H9 (cell line): Measurements from ENCODE around the gene GLDC. TPM values are rescaled to one million over a fixed set of nuclear protein-coding genes. Genes with fewer than 3 reads are reported as not detected.

Source experiments
- DNase-seq: peaks from one replicate; pipeline ENCODE4 v3.0.0-alpha.2; 2017
- H2AFZ ChIP-seq: one replicate; pipeline ENCODE4 v1.6.1; 2013; ENCODE audit warnings: mild to moderate bottlenecking, low read length, control low read depth, moderate library complexity
- H2AK5ac ChIP-seq: 2 replicates; pipeline ENCODE4 v1.6.1; 2013; ENCODE audit warnings: low read length, control low read depth, mixed read lengths; ENCODE audit not compliant: insufficient read length
- H2BK120ac ChIP-seq: one replicate; pipeline ENCODE4 v1.6.1; 2013; ENCODE audit warnings: low read depth, mild to moderate bottlenecking, low read length, control low read depth, inconsistent platforms; ENCODE audit not compliant: poor library complexity, severe bottlenecking
- H2BK12ac ChIP-seq: 2 replicates; pipeline ENCODE4 v1.6.1; 2013; ENCODE audit warnings: low read length, control low read depth, mixed read lengths, low read depth; ENCODE audit not compliant: insufficient read length
- H2BK15ac ChIP-seq: 2 replicates; pipeline ENCODE4 v1.6.1; 2013; ENCODE audit warnings: low read depth, low read length, control low read depth
- H2BK20ac ChIP-seq: one replicate; pipeline ENCODE4 v1.6.1; 2013; ENCODE audit warnings: low read depth, mild to moderate bottlenecking, low read length, control low read depth, inconsistent platforms; ENCODE audit not compliant: poor library complexity, severe bottlenecking
- H2BK5ac ChIP-seq: 2 replicates; pipeline ENCODE4 v1.6.1; 2013; ENCODE audit warnings: low read length, control low read depth, mixed read lengths; ENCODE audit not compliant: insufficient read length
- H3K14ac ChIP-seq: 2 replicates; pipeline ENCODE4 v1.6.1; 2013; ENCODE audit warnings: low read length, control low read depth; ENCODE audit not compliant: insufficient read depth
- H3K18ac ChIP-seq: 2 replicates; pipeline ENCODE4 v1.6.1; 2013; ENCODE audit warnings: low read depth, mild to moderate bottlenecking, mixed read lengths, low read length, control low read depth; ENCODE audit not compliant: insufficient read length
- H3K23ac ChIP-seq: 2 replicates; pipeline ENCODE4 v1.6.1; 2013; ENCODE audit warnings: low read length, control low read depth, mixed read lengths, low read depth; ENCODE audit not compliant: insufficient read length
- H3K23me2 ChIP-seq: 2 replicates; pipeline ENCODE4 v1.6.1; 2013; ENCODE audit warnings: low read depth, mild to moderate bottlenecking, mixed read lengths, low read length, control low read depth; ENCODE audit not compliant: insufficient read length, poor library complexity, severe bottlenecking
- H3K27ac ChIP-seq: 2 replicates; pipeline ENCODE4 v1.5.1; 2013; ENCODE audit warnings: low read length, control low read depth, mixed read lengths, low read depth; ENCODE audit not compliant: insufficient read length
- H3K27me3 ChIP-seq: 2 replicates; pipeline ENCODE4 v1.6.1; 2013; ENCODE audit warnings: low read length, control low read depth, inconsistent platforms; ENCODE audit not compliant: insufficient read depth
- H3K4ac ChIP-seq: 2 replicates; pipeline ENCODE4 v1.6.1; 2013; ENCODE audit warnings: low read depth, mild to moderate bottlenecking, control low read depth, inconsistent platforms, low read length, moderate library complexity
- H3K4me1 ChIP-seq: 2 replicates; pipeline ENCODE4 v1.6.1; 2013; ENCODE audit warnings: low read length, control low read depth, inconsistent platforms; ENCODE audit not compliant: insufficient read depth
- H3K4me2 ChIP-seq: 2 replicates; pipeline ENCODE4 v1.6.1; 2013; ENCODE audit warnings: low read length, control low read depth, mixed read lengths; ENCODE audit not compliant: insufficient read length, insufficient read depth
- H3K56ac ChIP-seq: 2 replicates; pipeline ENCODE4 v1.6.1; 2013; ENCODE audit warnings: low read depth, mild to moderate bottlenecking, mixed read lengths, low read length, control low read depth; ENCODE audit not compliant: insufficient read length
- H3K79me1 ChIP-seq: 2 replicates; pipeline ENCODE4 v1.6.1; 2013; ENCODE audit warnings: low read depth, mild to moderate bottlenecking, moderate library complexity, low read length, control low read depth, inconsistent platforms; ENCODE audit not compliant: insufficient read depth, poor library complexity, severe bottlenecking
- H3K79me2 ChIP-seq: 2 replicates; pipeline ENCODE4 v1.6.1; 2013; ENCODE audit warnings: low read length, control low read depth, inconsistent platforms; ENCODE audit not compliant: insufficient read depth
- H3K9ac ChIP-seq: 2 replicates; pipeline ENCODE4 v1.6.1; 2013; ENCODE audit warnings: low read length, control low read depth, mixed read lengths; ENCODE audit not compliant: insufficient read length; ENCODE audit errors: extremely low read depth
- H3K9me3 ChIP-seq: one replicate; pipeline ENCODE4 v1.6.1; 2013; ENCODE audit warnings: low read depth, low read length, inconsistent platforms; ENCODE audit not compliant: control insufficient read depth
- H3T11ph ChIP-seq: one replicate; pipeline ENCODE4 v1.6.1; 2013; ENCODE audit warnings: mild to moderate bottlenecking, low read length, control low read depth, inconsistent platforms
- H4K20me1 ChIP-seq: one replicate; pipeline ENCODE4 v1.6.1; 2013; ENCODE audit not compliant: control insufficient read depth, insufficient read length, insufficient read depth
- H4K5ac ChIP-seq: 2 replicates; pipeline ENCODE4 v1.6.1; 2013; ENCODE audit warnings: low read depth, mild to moderate bottlenecking, mixed read lengths, low read length, control low read depth; ENCODE audit not compliant: insufficient read length
- H4K8ac ChIP-seq: replicated peaks from 2 replicates; pipeline ENCODE4 v1.6.1; 2013; ENCODE audit warnings: low read length, control low read depth, mixed read lengths, low read depth; ENCODE audit not compliant: insufficient read length
- H4K91ac ChIP-seq: 2 replicates; pipeline ENCODE4 v1.6.1; 2013; ENCODE audit warnings: low read depth, mild to moderate bottlenecking, moderate library complexity, mixed read lengths, low read length, control low read depth; ENCODE audit not compliant: insufficient read length
- H3K27ac Mint-ChIP-seq, 3 experiments: 2 replicates in 2 of 3; 3 replicates in 1 of 3; pipeline ENCODE4 v1.8.0; 2020 to 2021; ENCODE audit warnings: mixed read lengths in 3 of 3, mild to moderate bottlenecking in 1 of 3, moderate library complexity in 1 of 3
- H3K27me3 Mint-ChIP-seq: 2 replicates; pipeline ENCODE4 v1.8.0; 2021; ENCODE audit warnings: low read depth, mild to moderate bottlenecking, moderate library complexity, mixed read lengths
- H3K36me3 Mint-ChIP-seq, 3 experiments: 2 replicates in 2 of 3; 3 replicates in 1 of 3; pipeline ENCODE4 v1.8.0; 2020 to 2021; ENCODE audit warnings: low read depth in 3 of 3, mixed read lengths in 3 of 3; ENCODE audit not compliant: insufficient read depth in 1 of 3
- H3K4me1 Mint-ChIP-seq, 2 experiments: 2 replicates each; pipeline ENCODE4 v1.8.0; 2020; ENCODE audit warnings: mixed read lengths in 2 of 2
- H3K4me3 Mint-ChIP-seq, 2 experiments: 2 replicates in 1 of 2; 3 replicates in 1 of 2; pipeline ENCODE4 v1.8.0; 2020 to 2021; ENCODE audit warnings: mild to moderate bottlenecking in 2 of 2, mixed read lengths in 2 of 2, moderate library complexity in 1 of 2
- H3K9me3 Mint-ChIP-seq, 2 experiments: 2 replicates in 1 of 2; 3 replicates in 1 of 2; pipeline ENCODE4 v1.8.0; 2020; ENCODE audit warnings: mild to moderate bottlenecking in 2 of 2, mixed read lengths in 2 of 2, moderate library complexity in 1 of 2
- WGBS: extraction: QIAGEN DNeasy Blood & Tissue Kit; methylation state at CpG from one replicate; pipeline ENCODE4 v1.1.7; 2013; ENCODE audit warnings: missing lambda C conversion rate, low lambda C conversion rate, mixed read lengths; ENCODE audit not compliant: insufficient read length; ENCODE audit errors: extremely low coverage; 5-methylcytosine and 5-hydroxymethylcytosine counted together
- total RNA-seq: library from RNA; stranded (reverse); gene quantifications from 2 replicates; pipeline ENCODE4 v1.2.1, GENCODE V29; 2021
- TF ChIP-seq, protein P1 (sequence below): fragments of 200-600 bp; sonication (generic); conservative IDR thresholded peaks from 3 replicates; pipeline ENCODE4 v1.8.0; 2021; ENCODE audit warnings: antibody characterized with exemption, mild to moderate bottlenecking

The GLDC gene
- total RNA-seq, 1 experiment from 2014 or later = 74.4 TPM

DNA sequence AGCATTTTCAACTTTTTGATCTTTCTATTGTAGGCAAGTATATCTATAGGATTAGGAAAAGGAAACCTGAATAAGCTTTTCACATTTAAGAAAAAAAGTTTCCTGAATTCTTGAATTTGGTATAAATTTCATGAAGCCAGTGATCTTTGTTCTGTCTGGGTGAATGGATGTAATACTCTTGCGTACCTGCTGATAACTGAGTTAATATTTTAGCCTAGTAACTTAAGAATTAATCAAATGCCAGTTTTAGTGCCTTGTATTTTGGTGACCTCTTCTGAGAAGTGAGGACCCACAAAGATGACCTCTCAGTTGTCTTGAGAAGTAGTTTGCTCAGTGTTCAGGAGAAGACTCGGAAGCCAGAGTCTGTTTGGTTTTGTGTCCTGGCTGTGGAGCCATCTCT is 154.7 kb downstream of the GLDC start:
- Mint-ChIP-seq H3K27ac (peak overlapping the region in 1 of 3 experiments; percentile 36; a peak in 1 of 7 replicates), H3K4me1 (peaks cover 0 to 5% of the 10 kb centered on the region in 2 experiments; a peak in 1 of 4 replicates), H3K9me3 (no peaks in the 10 kb centered on the region), H3K4me3 (no peak overlapping the region), H3K36me3 (peaks cover 3 to 32% (median 21%) of the 10 kb centered on the region in 3 experiments; a peak in 6 of 7 replicates), H3K27me3 (no peaks in the 10 kb centered on the region)
- H3K14ac ChIP-seq = no peak overlapping the region
- DNase-seq = no peak
- H3T11ph ChIP-seq = no peak overlapping the region
- no peaks in the 10 kb centered on the region for H3K4me1 ChIP-seq
- no peak overlapping the region for H4K8ac ChIP-seq
- H2BK5ac ChIP-seq = no peak overlapping the region
- no peak overlapping the region for H4K5ac ChIP-seq
- H3K23me2 ChIP-seq = no peaks in the 10 kb centered on the region
- no peaks in the 10 kb centered on the region for H3K27me3 ChIP-seq
- no peak overlapping the region for H2BK20ac ChIP-seq
- no peak overlapping the region for H3K56ac ChIP-seq
- H3K4me2 ChIP-seq = no peak overlapping the region
- no peak overlapping the region for H3K27ac ChIP-seq
- no peak overlapping the region for H2AK5ac ChIP-seq
- no peak overlapping the region for H3K18ac ChIP-seq
- no peak overlapping the region for H3K4ac ChIP-seq
- H2BK15ac ChIP-seq = no peak overlapping the region
- H3K23ac ChIP-seq = no peak overlapping the region
- no peak overlapping the region for H4K91ac ChIP-seq
- H3K9ac ChIP-seq = no peak overlapping the region
- H3K9me3 ChIP-seq = no peaks in the 10 kb centered on the region
- no CpG with 5 or more reads among the region's 2 CpGs for WGBS
- no peak overlapping the region for H2BK120ac ChIP-seq
- no peak overlapping the region for H2AFZ ChIP-seq
- no peaks in the 10 kb centered on the region for H3K79me1 ChIP-seq
- TF ChIP-seq, protein P1, sequence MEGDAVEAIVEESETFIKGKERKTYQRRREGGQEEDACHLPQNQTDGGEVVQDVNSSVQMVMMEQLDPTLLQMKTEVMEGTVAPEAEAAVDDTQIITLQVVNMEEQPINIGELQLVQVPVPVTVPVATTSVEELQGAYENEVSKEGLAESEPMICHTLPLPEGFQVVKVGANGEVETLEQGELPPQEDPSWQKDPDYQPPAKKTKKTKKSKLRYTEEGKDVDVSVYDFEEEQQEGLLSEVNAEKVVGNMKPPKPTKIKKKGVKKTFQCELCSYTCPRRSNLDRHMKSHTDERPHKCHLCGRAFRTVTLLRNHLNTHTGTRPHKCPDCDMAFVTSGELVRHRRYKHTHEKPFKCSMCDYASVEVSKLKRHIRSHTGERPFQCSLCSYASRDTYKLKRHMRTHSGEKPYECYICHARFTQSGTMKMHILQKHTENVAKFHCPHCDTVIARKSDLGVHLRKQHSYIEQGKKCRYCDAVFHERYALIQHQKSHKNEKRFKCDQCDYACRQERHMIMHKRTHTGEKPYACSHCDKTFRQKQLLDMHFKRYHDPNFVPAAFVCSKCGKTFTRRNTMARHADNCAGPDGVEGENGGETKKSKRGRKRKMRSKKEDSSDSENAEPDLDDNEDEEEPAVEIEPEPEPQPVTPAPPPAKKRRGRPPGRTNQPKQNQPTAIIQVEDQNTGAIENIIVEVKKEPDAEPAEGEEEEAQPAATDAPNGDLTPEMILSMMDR = no peak
- H3K79me2 ChIP-seq = no peaks in the 10 kb centered on the region
- no peaks in the 10 kb centered on the region for H4K20me1 ChIP-seq
- H2BK12ac ChIP-seq = no peak overlapping the region
